Kidney epithelial cell (primary cell): ENCODE measurements around the gene JSRP1. TPM values are rescaled to one million over a fixed set of nuclear protein-coding genes. Genes with fewer than 3 reads are reported as not detected.

Experiments used
- DNase-seq: peaks from one replicate; pipeline ENCODE4 v3.0.0-alpha.2; 2010; ENCODE audit warnings: low read depth
- H3K27me3 ChIP-seq: 2 replicates; pipeline ENCODE4 v1.6.0; 2011; ENCODE audit warnings: low read length; ENCODE audit not compliant: control insufficient read depth, insufficient read depth
- H3K36me3 ChIP-seq: 2 replicates; pipeline ENCODE4 v1.5.1; 2011; ENCODE audit warnings: low read length; ENCODE audit not compliant: control insufficient read depth, insufficient read depth
- H3K4me3 ChIP-seq: 2 replicates; pipeline ENCODE4 v1.5.1; 2011; ENCODE audit warnings: low read depth, mild to moderate bottlenecking, control low read depth, low read length
- CTCF ChIP-seq: IDR thresholded peaks from 2 replicates; pipeline ENCODE4 v1.5.1; 2011; ENCODE audit warnings: mild to moderate bottlenecking, moderate library complexity, low read length, control low read depth, inconsistent platforms; ENCODE audit not compliant: insufficient read depth, poor library complexity, severe bottlenecking
- total RNA-seq: library from RNA; depleted of rRNA; stranded (reverse); fragments of >200 nt; gene quantifications from 2 replicates; pipeline ENCODE4 v1.2.3, GENCODE V29; 2015

JSRP1 gene
- total RNA-seq, 1 donor from 2014 or later: 2.5 TPM

- Histone ChIP-seq H3K27me3 (peaks cover 48% of the 10 kb centered on the region), H3K4me3 (no peak overlapping the region), H3K36me3 (no peaks in the 10 kb centered on the region)
- no peak for TF ChIP-seq CTCF
- DNase-seq: no peak
Measured at GRCh38 chr19:2296141-2296540, 39.9 kb upstream of the JSRP1 start.

DNA sequence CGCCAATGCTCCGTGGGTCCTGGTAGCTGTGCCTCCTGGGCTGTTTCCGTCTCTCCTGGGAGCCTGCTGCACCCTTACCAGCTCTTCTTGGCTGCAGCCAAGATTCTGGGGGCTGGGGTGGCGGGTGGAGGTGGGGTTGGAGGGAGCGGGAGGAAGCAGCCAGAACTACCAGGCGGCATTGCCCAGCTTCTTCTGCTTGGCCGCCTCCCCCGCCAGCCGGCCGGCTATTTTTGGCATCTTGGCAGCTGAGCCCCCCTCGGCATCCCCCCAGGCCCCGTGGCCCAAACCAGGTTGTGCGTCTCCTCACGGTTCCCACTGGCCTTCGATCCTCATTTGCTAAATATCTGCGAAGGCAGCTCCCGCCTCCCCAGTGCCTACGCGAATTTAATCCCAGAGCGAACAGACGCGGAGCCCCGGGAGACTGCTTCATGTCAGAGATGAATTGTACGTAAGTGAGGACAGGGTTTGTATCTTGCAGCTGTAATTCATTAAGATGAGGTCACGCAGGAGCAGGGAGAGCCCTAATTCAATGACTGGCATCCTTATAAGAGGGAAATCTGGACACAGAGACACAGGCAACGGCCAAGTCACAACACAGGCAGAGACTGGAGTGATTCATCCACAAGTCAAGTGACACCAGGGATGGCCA is 38.6 kb upstream of the JSRP1 start:
- no peak overlapping the region for H3K4me3 ChIP-seq
- no peak for DNase-seq

DNA sequence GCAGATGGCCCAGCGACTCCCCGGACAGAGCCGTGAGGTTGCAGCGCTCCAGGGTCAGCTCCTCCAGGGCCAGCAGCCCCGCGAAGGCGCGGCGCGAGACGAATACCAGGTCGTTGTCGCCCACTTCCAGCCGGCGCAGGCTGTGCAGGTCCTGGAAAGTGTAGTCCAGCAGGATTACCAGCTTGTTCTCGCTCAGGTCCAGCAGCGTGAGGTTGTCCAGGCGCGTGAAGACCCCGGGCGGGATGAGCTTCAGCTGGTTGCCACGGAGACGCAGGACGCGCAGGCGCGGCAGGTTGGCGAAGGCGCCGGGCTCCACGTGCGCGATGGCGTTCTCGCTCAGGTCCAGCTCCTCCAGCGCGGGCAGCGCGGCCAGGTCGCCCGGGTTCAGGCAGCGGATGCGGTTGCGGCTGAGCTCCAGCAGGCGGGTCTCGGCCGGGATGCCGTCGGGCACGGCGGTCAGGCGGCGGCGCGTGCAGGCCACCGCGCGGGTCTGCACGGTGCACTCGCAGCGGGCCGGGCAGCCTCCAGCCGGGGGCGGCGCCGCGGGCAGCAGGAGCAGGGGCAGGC is 35.1 kb upstream of the JSRP1 start:
- Histone ChIP-seq H3K4me3 (no peak overlapping the region), H3K36me3 (no peaks in the 10 kb centered on the region), H3K27me3 (peaks cover 90% of the 10 kb centered on the region)
- no peak for DNase-seq
- TF ChIP-seq CTCF: no peak

More for the DNA sequence above, 38.6 kb upstream of the JSRP1 start:
- Histone ChIP-seq H3K36me3 (no peaks in the 10 kb centered on the region), H3K27me3 (peaks cover 59% of the 10 kb centered on the region)
- no peak for TF ChIP-seq CTCF

GRCh38 chr19:2290441-2291184 is 34.4 kb upstream of the JSRP1 start:
- no peak for DNase-seq
- Histone ChIP-seq H3K27me3 (peaks cover 90% of the 10 kb centered on the region), H3K36me3 (no peaks in the 10 kb centered on the region), H3K4me3 (no peak overlapping the region)
- no peak for TF ChIP-seq CTCF

- no peak overlapping the region for H3K4me3 ChIP-seq
- no peaks in the 10 kb centered on the region for H3K36me3 ChIP-seq
- no peak for DNase-seq
- no peak for TF ChIP-seq CTCF
- peaks cover 83% of the 10 kb centered on the region for H3K27me3 ChIP-seq
Measured at GRCh38 chr19:2289714-2290435, 33.7 kb upstream of the JSRP1 start.
